Fibroblast of lung (primary cell): ENCODE measurements around the gene FBXO46. TPM values are rescaled to one million over a fixed set of nuclear protein-coding genes. Genes with fewer than 3 reads are reported as not detected.

Experiments
- DNase-seq, 2 donors: peaks; one replicate each; pipeline versions ENCODE4 v3.0.0 to v3.0.0-alpha.2; 2010; ENCODE audit warnings: low read depth in 2 of 2
- H2AFZ ChIP-seq: 2 replicates; pipeline ENCODE4 v1.5.1; 2012; ENCODE audit warnings: low read length, control low read depth, inconsistent platforms
- H3K27ac ChIP-seq: 2 replicates; pipeline ENCODE4 v1.5.1; 2011; ENCODE audit warnings: low read length, control low read depth; ENCODE audit not compliant: insufficient read depth
- H3K27me3 ChIP-seq: 2 replicates; pipeline ENCODE4 v1.5.1; 2011; ENCODE audit warnings: mild to moderate bottlenecking, low read length; ENCODE audit not compliant: control insufficient read depth, insufficient read depth
- H3K36me3 ChIP-seq: 2 replicates; pipeline ENCODE4 v1.5.1; 2011; ENCODE audit warnings: low read length; ENCODE audit not compliant: control insufficient read depth, insufficient read depth
- H3K4me1 ChIP-seq: 2 replicates; pipeline ENCODE4 v1.5.1; 2011; ENCODE audit warnings: low read length; ENCODE audit not compliant: control insufficient read depth, insufficient read depth; ENCODE audit errors: extremely low read depth
- H3K4me2 ChIP-seq: 2 replicates; pipeline ENCODE4 v1.5.1; 2011; ENCODE audit warnings: low read length, control low read depth; ENCODE audit not compliant: insufficient read depth; ENCODE audit errors: extremely low read depth
- H3K4me3 ChIP-seq, 4 experiments: fragments of 200-600 bp in 1 of 4; sonication (generic) in 1 of 4; replicated peaks in 1 of 4; 2 replicates each; pipeline ENCODE4 v1.5.1; 2011 to 2016; ENCODE audit warnings: low read length in 4 of 4, low read depth in 3 of 4, mild to moderate bottlenecking in 3 of 4, control low read depth in 2 of 4, inconsistent platforms in 1 of 4, mixed read lengths in 1 of 4; ENCODE audit not compliant: insufficient read depth in 1 of 4; ENCODE audit errors: control extremely low read depth in 1 of 4
- H3K79me2 ChIP-seq: 2 replicates; pipeline ENCODE4 v1.5.1; 2012; ENCODE audit warnings: mild to moderate bottlenecking, low read length, inconsistent platforms; ENCODE audit not compliant: control insufficient read depth, insufficient read depth
- H3K9ac ChIP-seq: 2 replicates; pipeline ENCODE4 v1.5.1; 2011; ENCODE audit warnings: mild to moderate bottlenecking, low read length, control low read depth; ENCODE audit not compliant: insufficient read depth
- H3K9me3 ChIP-seq: 2 replicates; pipeline ENCODE4 v1.5.1; 2012; ENCODE audit warnings: low read depth, low read length; ENCODE audit not compliant: control insufficient read depth, insufficient read depth
- H4K20me1 ChIP-seq: 2 replicates; pipeline ENCODE4 v1.5.1; 2011; ENCODE audit warnings: low read length; ENCODE audit not compliant: control insufficient read depth, insufficient read depth; ENCODE audit errors: extremely low read depth
- EZH2 ChIP-seq: IDR thresholded peaks from 2 replicates; pipeline ENCODE4 v1.5.1; 2012; ENCODE audit warnings: low read length, control low read depth, mild to moderate bottlenecking; ENCODE audit errors: missing control alignments
- polyA plus RNA-seq, 2 donors: library from polyadenylated mRNA; depleted of rRNA in 1 of 2; stranded (reverse) in 1 of 2; unstranded in 1 of 2; fragments of >200 nt; gene quantifications; 2 replicates each; pipeline ENCODE4 v1.2.1, GENCODE V29; 2011 to 2012; ENCODE audit warnings: missing spikeins in 1 of 2
- total RNA-seq: library from RNA; depleted of rRNA; stranded (reverse); fragments of >200 nt; gene quantifications from 2 replicates; pipeline ENCODE4 v1.2.1, GENCODE V29; 2014
- TF ChIP-seq, protein P1 (sequence below), 2 donors: IDR thresholded peaks in 1 of 2; conservative IDR thresholded peaks in 1 of 2; 1 replicate in 1 of 2; 2 replicates in 1 of 2; pipeline ENCODE4 v1.5.1; 2011 to 2012; ENCODE audit warnings: low read length in 2 of 2, control low read depth in 1 of 2, inconsistent platforms in 1 of 2, low read depth in 1 of 2, mild to moderate bottlenecking in 1 of 2

Gene FBXO46
- total and polyA plus RNA-seq, 2 donors (not counting 1 experiment from before 2014, with no cell fraction given): 2.0 to 3.3 TPM

DNA sequence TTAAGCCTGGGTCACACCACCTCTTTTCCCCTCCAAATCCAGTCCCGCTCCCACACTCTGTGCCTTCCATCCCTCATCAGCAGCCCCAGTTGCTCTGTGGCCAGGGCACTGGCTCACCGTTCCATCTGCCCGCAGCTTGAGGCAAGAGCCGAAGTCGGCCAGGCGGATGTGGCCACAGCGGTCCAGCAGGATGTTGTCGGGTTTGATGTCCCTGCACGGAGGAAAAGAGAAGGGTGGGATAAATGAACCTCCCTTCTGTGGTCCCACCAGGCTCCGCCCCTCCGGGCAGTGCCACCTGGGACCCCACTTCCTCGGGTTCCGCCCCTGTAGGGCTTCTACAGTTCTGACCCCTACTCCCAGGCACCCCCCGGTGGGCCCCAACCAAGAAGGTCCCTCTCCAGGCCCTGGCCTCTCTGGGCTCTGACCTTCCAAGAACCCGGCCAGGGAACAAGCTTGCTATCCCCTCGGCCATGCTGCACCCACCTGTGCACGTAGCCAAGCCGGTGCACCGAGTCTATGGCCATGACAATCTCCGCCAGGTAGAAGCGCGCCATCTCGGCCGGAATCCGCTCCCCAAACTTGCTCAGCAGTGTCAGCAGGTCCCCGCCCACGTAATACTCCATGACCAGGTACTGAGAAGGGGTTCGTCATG is 47.4 kb upstream of the FBXO46 start:
- TF ChIP-seq EZH2: no peak
- TF ChIP-seq, protein P1, sequence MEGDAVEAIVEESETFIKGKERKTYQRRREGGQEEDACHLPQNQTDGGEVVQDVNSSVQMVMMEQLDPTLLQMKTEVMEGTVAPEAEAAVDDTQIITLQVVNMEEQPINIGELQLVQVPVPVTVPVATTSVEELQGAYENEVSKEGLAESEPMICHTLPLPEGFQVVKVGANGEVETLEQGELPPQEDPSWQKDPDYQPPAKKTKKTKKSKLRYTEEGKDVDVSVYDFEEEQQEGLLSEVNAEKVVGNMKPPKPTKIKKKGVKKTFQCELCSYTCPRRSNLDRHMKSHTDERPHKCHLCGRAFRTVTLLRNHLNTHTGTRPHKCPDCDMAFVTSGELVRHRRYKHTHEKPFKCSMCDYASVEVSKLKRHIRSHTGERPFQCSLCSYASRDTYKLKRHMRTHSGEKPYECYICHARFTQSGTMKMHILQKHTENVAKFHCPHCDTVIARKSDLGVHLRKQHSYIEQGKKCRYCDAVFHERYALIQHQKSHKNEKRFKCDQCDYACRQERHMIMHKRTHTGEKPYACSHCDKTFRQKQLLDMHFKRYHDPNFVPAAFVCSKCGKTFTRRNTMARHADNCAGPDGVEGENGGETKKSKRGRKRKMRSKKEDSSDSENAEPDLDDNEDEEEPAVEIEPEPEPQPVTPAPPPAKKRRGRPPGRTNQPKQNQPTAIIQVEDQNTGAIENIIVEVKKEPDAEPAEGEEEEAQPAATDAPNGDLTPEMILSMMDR (conservative IDR thresholded peaks at IDR 0.05 in 1 of 2, IDR thresholded peaks at IDR 0.05 in 1 of 2; ENCODE audit: low read depth in 1 of 2, low read length in 2 of 2): no peak
- H3K79me2 ChIP-seq: peaks cover 9% of the 10 kb centered on the region
- H3K27me3 ChIP-seq: no peaks in the 10 kb centered on the region
- H3K9ac ChIP-seq: no peak overlapping the region
- H3K4me1 ChIP-seq: peaks cover 12% of the 10 kb centered on the region
- no peak overlapping the region for H2AFZ ChIP-seq
- H3K27ac ChIP-seq: no peak overlapping the region
- peaks cover 22% of the 10 kb centered on the region for H3K36me3 ChIP-seq
- no peak for DNase-seq
- H3K9me3 ChIP-seq: no peaks in the 10 kb centered on the region
- H3K4me2 ChIP-seq: no peak overlapping the region
- no peak overlapping the region for H3K4me3 ChIP-seq
- no peaks in the 10 kb centered on the region for H4K20me1 ChIP-seq

DNA sequence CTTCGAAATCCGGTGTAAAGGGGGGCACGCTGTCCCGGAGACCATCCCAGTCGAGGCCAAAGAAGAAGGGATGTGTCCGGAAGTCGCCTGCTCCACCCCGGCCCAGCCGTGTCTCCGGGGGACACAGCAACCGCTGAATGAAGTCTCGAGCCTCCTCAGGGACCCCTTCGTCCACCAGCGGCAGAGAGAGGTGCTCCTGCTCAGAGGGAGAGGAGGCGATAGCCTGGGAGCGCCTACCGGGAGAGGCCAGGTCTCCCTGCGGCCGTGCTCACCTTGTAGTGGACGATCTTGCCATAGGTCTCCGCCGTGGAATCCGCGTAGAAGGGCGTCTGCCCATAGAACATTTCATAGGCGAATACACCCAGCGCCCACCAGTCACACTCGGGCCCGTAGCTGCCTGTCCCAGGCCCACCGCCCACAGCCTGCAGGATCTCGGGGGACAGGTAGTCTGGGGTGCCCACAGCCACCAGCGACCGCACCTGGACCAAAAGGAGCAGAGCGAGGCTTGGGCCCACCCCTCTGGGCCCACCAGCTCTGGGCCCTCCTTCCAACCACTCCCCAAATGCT is 46.8 kb upstream of the FBXO46 start:
- Histone ChIP-seq H3K79me2 (peaks cover 9% of the 10 kb centered on the region), H3K36me3 (peaks cover 27% of the 10 kb centered on the region), H3K4me3 (no peak overlapping the region), H2AFZ (no peak overlapping the region), H4K20me1 (no peaks in the 10 kb centered on the region), H3K4me2 (no peak overlapping the region), H3K9ac (no peak overlapping the region), H3K4me1 (peaks cover 11% of the 10 kb centered on the region), H3K27me3 (no peaks in the 10 kb centered on the region), H3K9me3 (no peaks in the 10 kb centered on the region), H3K27ac (no peak overlapping the region)
- DNase-seq: no peak
- TF ChIP-seq, protein P1 (conservative IDR thresholded peaks at IDR 0.05 in 1 of 2, IDR thresholded peaks at IDR 0.05 in 1 of 2; ENCODE audit: low read depth in 1 of 2, low read length in 2 of 2): no peak
- TF ChIP-seq EZH2: no peak

DNA sequence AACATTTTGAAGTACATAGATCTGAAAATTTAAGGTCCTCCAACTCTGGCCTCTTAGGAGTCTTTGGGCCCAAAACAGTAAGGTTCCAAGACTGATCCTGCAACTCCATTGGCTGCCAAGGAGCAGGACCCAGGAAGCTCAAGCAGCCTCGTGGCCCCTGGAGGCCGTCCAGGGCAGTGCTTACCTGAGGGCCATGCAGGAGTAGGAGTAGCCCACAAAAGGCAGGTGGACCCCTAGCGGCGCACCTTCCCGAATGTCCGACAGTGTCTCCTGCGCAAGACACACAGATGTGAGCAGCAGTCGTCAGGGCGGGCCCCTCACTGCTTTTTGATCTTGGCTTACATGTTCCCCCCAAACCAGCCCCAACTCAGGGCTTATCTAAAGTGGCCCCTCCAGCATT is 44.1 kb upstream of the FBXO46 start:
- H3K79me2 ChIP-seq: no peaks in the 10 kb centered on the region
- DNase-seq: no peak
- no peaks in the 10 kb centered on the region for H3K27me3 ChIP-seq
- TF ChIP-seq EZH2: no peak
- TF ChIP-seq, protein P1 (conservative IDR thresholded peaks at IDR 0.05 in 1 of 2, IDR thresholded peaks at IDR 0.05 in 1 of 2; ENCODE audit: low read depth in 1 of 2, low read length in 2 of 2): no peak
- H3K27ac ChIP-seq: no peak overlapping the region
- H3K4me3 ChIP-seq: no peak overlapping the region
- H3K9me3 ChIP-seq: no peaks in the 10 kb centered on the region
- peaks cover 2% of the 10 kb centered on the region for H3K4me1 ChIP-seq
- no peak overlapping the region for H3K9ac ChIP-seq
- H2AFZ ChIP-seq: no peak overlapping the region
- H3K36me3 ChIP-seq: peaks cover 36% of the 10 kb centered on the region
- no peak overlapping the region for H3K4me2 ChIP-seq
- H4K20me1 ChIP-seq: no peaks in the 10 kb centered on the region
